ENCODE measurements around the gene NDNF.
A peak's percentile ranks its signal among the peaks of the same experiment; 100 is the strongest.

The NDNF gene

DNA sequence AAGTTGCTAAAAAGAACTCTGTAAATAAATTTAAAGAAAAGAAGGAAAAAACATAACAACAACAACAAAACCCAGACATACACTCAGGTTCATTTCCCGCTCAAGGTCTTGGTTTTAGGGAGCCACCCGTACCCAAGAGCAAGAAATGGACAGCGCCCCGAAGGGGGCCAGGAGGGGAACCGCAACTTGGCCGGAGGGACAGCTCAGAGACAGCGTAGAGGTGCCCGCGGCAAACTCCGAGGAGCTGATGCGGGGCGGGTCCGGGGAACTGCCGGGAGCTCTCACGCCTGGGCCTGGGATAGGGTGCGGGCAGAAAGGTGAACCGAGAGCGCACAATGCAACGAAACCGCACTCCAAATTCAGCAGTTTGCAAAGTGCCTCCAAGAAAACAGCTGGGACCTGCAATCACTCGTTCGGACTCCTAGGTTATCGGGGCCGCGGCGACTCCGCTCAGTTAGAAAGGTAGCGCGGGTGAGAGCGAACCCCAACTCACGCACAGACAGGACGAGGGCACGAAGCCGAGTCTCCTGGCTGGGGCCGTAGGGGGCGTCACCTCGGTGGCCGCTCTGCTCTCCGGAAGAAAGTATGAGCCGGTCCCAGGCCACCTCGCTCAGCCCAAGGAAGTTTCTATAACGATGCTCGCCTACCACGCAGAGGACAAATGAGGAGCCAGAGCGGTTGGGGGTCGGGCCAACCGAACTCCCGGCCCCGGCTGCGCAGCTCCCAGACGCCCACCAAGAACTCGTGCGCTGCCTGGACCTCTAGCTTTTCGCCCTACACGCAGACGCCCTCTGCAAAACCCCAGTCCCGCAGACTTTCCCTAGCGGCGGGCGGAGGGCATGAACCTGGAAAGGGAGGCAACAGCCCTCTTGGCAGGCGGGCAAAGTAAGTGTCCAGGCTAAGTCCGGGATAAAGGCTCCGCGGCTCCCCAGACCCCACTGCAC, 1.4 kb downstream of the NDNF start:
- peak; percentile 9 for DNase-seq (ENCODE audit: low spot score)

DNA sequence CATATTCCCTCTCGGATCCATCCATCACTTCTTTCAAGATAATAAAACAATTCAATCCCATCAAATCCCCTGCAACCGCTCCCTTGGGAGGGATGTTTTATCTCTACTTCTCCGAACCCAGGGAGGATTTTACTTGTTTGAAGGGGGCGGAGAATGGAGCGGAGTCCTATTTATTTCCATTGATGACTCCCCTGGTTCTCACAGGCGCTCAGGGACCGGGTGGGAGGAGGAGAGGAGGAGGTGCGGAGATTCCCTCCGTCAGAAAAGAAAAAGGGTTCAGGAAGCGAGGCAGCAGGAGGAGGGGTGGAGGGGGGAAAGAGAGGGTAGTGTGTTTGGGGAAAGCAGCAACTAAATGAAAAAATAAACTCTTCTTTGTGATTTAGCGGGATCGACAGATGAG, 2.1 kb downstream of the NDNF start:
- DNase-seq (ENCODE audit: low spot score) = no peak

- no peak for DNase-seq (ENCODE audit: low spot score)
Measured at GRCh38 chr4:121069430-121069829, 2.9 kb downstream of the NDNF start.

GRCh38 chr4:121064482-121064881, 7.9 kb downstream of the NDNF start:
- DNase-seq (ENCODE audit: low spot score) = no peak

- DNase-seq (ENCODE audit: low spot score) = no peak
Measured at GRCh38 chr4:121062521-121062920, 9.8 kb downstream of the NDNF start.

DNA sequence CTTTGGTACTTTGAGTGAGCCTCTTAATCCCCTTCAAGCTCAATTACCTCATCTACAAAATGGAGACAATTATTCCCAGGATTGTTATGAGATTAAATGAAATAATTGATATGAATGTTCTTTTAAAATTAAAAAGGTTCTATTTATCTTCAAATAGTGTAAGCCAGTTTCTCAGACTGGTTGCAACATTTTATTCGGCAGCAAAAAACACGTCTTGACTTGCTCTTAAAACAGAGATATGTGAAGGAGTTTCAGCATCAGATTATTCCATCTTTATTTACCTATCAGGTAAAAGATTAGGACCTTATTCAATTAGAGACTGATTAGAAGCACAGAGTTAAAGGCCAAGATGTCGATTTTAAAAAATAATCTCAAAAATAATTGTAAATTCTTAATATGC, 10.5 kb downstream of the NDNF start:
- DNase-seq (ENCODE audit: low spot score) = no peak

DNA sequence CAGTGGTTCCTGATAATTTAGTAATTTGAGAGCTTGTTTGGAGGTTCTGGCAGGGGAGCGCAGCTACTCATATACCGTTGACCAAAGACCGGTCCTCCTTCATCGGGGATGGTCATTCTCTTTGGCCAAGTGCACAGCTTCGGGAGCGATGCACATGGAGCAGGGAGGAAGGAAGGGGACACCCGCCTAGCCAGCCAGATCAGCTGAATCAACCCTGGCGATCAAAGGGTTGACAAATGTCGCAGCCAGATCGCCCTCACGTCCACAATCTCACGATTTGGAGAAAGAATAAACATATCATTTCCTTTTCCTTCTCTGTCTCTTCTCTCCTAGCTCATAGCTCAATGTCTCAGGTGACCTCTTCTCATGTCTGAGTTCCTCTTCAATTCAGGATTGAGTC, 11.1 kb downstream of the NDNF start:
- DNase-seq (ENCODE audit: low spot score) = no peak

GRCh38 chr4:121057466-121057922, 14.8 kb downstream of the NDNF start:
- no peak for DNase-seq (ENCODE audit: low spot score)

DNA sequence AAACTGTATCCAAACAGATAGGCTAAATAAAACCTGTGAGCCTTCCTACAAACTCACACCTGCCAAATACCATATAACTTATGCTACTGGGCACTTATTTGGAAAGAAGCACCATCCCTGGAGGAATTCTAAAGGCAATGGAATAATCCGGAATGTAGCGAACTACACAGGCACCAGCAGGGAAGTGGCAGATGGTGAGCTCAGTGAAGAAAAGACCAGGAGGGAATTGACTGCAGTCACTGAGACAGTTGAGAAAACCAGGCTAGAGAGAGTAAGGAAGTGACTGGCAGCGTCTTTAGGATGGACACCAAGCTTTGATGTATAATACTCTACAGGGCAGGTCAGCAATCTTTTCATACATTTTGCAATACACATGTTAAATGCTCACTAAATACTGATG, 16.3 kb downstream of the NDNF start:
- peak; percentile 5 for DNase-seq (ENCODE audit: low spot score)

GRCh38 chr4:121054373-121054772, 18.0 kb downstream of the NDNF start:
- DNase-seq (ENCODE audit: low spot score) = no peak

DNA sequence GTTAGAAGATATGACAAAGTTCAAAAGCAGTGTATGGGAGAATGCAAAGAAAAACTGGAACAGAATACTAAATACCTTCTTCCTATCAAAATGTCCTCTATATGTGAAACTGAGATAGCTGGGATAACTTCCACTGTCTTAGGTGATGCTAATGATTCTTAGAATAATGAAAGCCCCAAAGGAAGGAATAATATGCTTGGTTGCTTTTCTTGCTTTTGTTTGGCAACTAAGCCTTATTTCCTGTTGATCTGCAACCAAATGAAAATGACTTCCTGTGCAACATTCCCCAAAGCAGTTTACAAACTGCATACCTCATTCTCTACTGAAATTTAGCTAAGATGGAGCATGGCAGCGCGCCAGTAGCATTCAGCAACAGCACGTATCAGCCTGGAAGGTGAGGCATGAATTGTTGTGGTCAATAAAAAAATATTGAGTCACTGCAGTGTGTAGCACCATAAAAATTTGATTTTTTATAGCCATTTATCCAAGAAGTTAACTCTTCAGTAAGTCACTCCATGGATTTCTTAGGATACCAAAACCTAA, 18.7 kb downstream of the NDNF start:
- no peak for DNase-seq (ENCODE audit: low spot score)

- DNase-seq (ENCODE audit: low spot score) = no peak
Measured at GRCh38 chr4:121050300-121050699, 22.0 kb downstream of the NDNF start.

DNA sequence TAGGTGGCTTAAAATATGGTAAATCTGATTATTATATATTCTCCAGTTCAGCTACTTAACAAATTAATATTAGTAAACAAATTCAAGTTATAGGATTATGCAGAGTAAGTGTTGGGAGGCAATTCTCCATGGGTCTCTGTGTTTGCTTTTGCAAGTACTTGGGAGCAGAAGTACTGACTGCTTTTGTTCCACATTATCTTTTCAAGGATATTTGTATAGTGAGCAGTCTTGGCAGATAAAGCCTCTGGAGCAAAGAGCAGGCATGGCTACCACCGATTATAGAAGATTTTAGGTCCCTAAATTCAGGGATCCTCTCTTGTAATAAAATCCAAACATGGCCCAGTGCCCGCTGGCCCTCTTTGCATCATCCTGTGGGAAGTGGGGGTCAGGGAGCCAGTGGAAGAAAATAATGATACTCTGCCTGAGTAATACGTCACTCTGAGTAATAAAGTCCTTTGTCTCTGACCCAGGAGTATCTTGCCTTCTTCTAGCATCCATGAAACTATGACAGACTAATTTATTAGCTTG, 23.2 kb downstream of the NDNF start:
- DNase-seq (ENCODE audit: low spot score) = no peak

- no peak for DNase-seq (ENCODE audit: low spot score)
Measured at GRCh38 chr4:121048165-121048564, 24.2 kb downstream of the NDNF start.

- DNase-seq (ENCODE audit: low spot score) = no peak
Measured at GRCh38 chr4:121041307-121042090, 30.8 kb downstream of the NDNF start.

GRCh38 chr4:121034017-121034416, 38.3 kb downstream of the NDNF start:
- no peak for DNase-seq (ENCODE audit: low spot score)

- peak; percentile 4 for DNase-seq (ENCODE audit: low spot score)
Measured at GRCh38 chr4:121030711-121031110, 41.6 kb downstream of the NDNF start.

- DNase-seq (ENCODE audit: low spot score) = no peak
Measured at GRCh38 chr4:121030131-121030530, 42.2 kb downstream of the NDNF start.

- no peak for DNase-seq (ENCODE audit: low spot score)
Measured at GRCh38 chr4:121026034-121026433, 46.3 kb downstream of the NDNF start.

DNA sequence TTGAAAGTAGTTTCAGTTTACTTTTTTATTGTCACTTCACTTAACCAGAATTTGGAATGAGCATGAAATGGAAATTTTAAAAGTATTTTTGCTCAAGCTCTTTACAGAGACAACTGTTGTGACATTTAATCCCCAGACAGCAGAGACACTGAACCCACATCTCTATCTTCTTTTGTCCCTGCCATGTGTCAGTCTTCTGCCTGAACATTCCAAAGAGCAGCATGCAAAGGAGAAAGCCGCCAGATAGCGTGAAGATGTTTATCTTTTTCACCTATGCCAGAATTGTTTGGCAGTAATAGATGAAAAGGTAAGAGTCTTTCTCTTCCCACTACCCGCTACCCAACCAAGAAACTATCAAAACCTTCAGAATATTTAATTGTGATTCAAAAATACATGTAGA, 46.8 kb downstream of the NDNF start:
- no peak for DNase-seq (ENCODE audit: low spot score)

DNA sequence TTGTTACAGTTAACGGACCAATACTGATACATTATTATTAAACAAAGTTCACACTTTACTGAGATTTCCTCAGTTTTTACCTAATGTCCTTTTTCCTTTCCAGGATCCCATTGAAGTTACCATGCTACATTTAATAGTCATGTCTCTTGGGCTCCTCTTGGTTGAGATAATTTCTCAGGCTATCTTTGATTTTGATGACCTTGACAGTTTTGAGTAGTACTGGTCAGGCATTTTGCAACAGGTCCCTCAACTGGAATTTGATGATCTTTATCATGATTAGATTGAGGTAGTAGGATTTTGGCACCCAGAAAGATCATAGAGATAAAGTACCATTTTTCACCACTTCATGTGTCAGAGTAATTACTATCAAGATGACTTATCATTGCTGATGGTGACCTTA, 53.8 kb downstream of the NDNF start:
- no peak for DNase-seq (ENCODE audit: low spot score)

GRCh38 chr4:121016611-121017010, 55.7 kb downstream of the NDNF start:
- DNase-seq (ENCODE audit: low spot score) = no peak

DNA sequence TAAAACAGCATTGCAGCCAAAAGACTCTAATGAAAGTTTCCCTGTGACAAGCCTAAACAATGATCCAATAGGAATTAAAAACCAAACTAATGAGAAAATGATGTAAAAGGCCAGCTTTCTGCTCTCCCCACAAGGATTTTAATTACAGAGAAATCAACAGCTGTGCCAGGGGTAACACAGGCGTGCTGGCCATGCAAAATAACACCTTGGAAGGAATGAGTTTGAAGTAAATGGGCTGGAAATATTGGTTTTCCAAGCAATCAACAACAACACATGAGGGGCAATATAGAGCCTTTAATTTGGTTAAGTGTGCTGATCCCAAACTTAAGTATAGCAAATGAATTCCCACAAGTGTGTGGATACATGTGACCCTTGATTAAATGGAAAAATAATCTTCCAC, 56.9 kb downstream of the NDNF start:
- no peak for DNase-seq (ENCODE audit: low spot score)

All from cerebellar cortex (tissue), 1 donor.